Muscle layer of duodenum (tissue), 2 donors: Measurements from ENCODE around the gene CRYGN.

Experiments used
- H3K27ac ChIP-seq: one replicate; pipeline ENCODE4 v1.7.0; 2013; ENCODE audit warnings: mild to moderate bottlenecking, low read length
- H3K27me3 ChIP-seq: one replicate; pipeline ENCODE4 v1.7.0; 2013; ENCODE audit warnings: low read depth, mild to moderate bottlenecking, control low read depth, low read length
- H3K36me3 ChIP-seq, 2 donors: one replicate each; pipeline ENCODE4 v1.7.0; 2013; ENCODE audit warnings: low read length in 2 of 2, control low read depth in 1 of 2, mild to moderate bottlenecking in 1 of 2; ENCODE audit not compliant: insufficient read depth in 2 of 2, control insufficient read depth in 1 of 2
- H3K4me1 ChIP-seq, 2 donors: one replicate each; pipeline ENCODE4 v1.7.0; 2013; ENCODE audit warnings: low read length in 2 of 2, mild to moderate bottlenecking in 2 of 2, control low read depth in 1 of 2, moderate library complexity in 1 of 2; ENCODE audit not compliant: insufficient read depth in 2 of 2, control insufficient read depth in 1 of 2
- H3K4me3 ChIP-seq, 2 donors: one replicate each; pipeline ENCODE4 v1.7.0; 2013; ENCODE audit warnings: low read length in 2 of 2, low read depth in 1 of 2, mild to moderate bottlenecking in 1 of 2
- H3K9me3 ChIP-seq, 2 donors: one replicate each; pipeline ENCODE4 v1.7.0; 2013; ENCODE audit warnings: low read length in 2 of 2, control low read depth in 1 of 2, mild to moderate bottlenecking in 1 of 2; ENCODE audit not compliant: control insufficient read depth in 1 of 2
- donor health status: healthy.

CRYGN gene

GRCh38 chr7:151400626-151401315 is 39.2 kb downstream of the CRYGN start:
- H3K36me3 ChIP-seq: no peaks in the 10 kb centered on the region
- no peaks in the 10 kb centered on the region for H3K9me3 ChIP-seq
- H3K27ac ChIP-seq: no peak overlapping the region
- H3K4me3 ChIP-seq: no peak overlapping the region
- no peaks in the 10 kb centered on the region for H3K4me1 ChIP-seq
- H3K27me3 ChIP-seq: no peaks in the 10 kb centered on the region

- H3K27ac ChIP-seq: no peak overlapping the region
- no peaks in the 10 kb centered on the region for H3K9me3 ChIP-seq
- H3K4me3 ChIP-seq: no peak overlapping the region
- no peaks in the 10 kb centered on the region for H3K27me3 ChIP-seq
- H3K36me3 ChIP-seq: no peaks in the 10 kb centered on the region
- no peaks in the 10 kb centered on the region for H3K4me1 ChIP-seq
Measured at GRCh38 chr7:151399906-151400305, 40.0 kb downstream of the CRYGN start.

- no peaks in the 10 kb centered on the region for H3K4me1 ChIP-seq
- no peaks in the 10 kb centered on the region for H3K9me3 ChIP-seq
- H3K27ac ChIP-seq: no peak overlapping the region
- H3K36me3 ChIP-seq: no peaks in the 10 kb centered on the region
- H3K27me3 ChIP-seq: no peaks in the 10 kb centered on the region
- no peak overlapping the region for H3K4me3 ChIP-seq
Measured at GRCh38 chr7:151399305-151399601, 40.7 kb downstream of the CRYGN start.

GRCh38 chr7:151398446-151399304 is 41.3 kb downstream of the CRYGN start:
- no peaks in the 10 kb centered on the region for H3K27me3 ChIP-seq
- no peak overlapping the region for H3K4me3 ChIP-seq
- H3K27ac ChIP-seq: no peak overlapping the region
- no peaks in the 10 kb centered on the region for H3K4me1 ChIP-seq
- no peaks in the 10 kb centered on the region for H3K9me3 ChIP-seq
- H3K36me3 ChIP-seq: no peaks in the 10 kb centered on the region

- Histone ChIP-seq H3K27me3 (no peaks in the 10 kb centered on the region), H3K4me1 (no peaks in the 10 kb centered on the region)
Measured at GRCh38 chr7:151397026-151397425, 42.9 kb downstream of the CRYGN start.

GRCh38 chr7:151396328-151396970 is 43.5 kb downstream of the CRYGN start:
- Histone ChIP-seq H3K4me1 (no peaks in the 10 kb centered on the region), H3K36me3 (no peaks in the 10 kb centered on the region), H3K27ac (no peak overlapping the region), H3K4me3 (no peak overlapping the region), H3K9me3 (no peaks in the 10 kb centered on the region), H3K27me3 (no peaks in the 10 kb centered on the region)

More at GRCh38 chr7:151397026-151397425, 42.9 kb downstream of the CRYGN start:
- no peaks in the 10 kb centered on the region for H3K9me3 ChIP-seq
- no peak overlapping the region for H3K4me3 ChIP-seq
- no peaks in the 10 kb centered on the region for H3K36me3 ChIP-seq
- H3K27ac ChIP-seq: no peak overlapping the region

GRCh38 chr7:151395036-151395367 is 44.9 kb downstream of the CRYGN start:
- H3K36me3 ChIP-seq: no peaks in the 10 kb centered on the region
- no peaks in the 10 kb centered on the region for H3K4me1 ChIP-seq
- H3K27ac ChIP-seq: no peak overlapping the region
- H3K27me3 ChIP-seq: no peaks in the 10 kb centered on the region
- no peaks in the 10 kb centered on the region for H3K9me3 ChIP-seq
- H3K4me3 ChIP-seq: no peak overlapping the region

- Histone ChIP-seq H3K27me3 (no peaks in the 10 kb centered on the region), H3K36me3 (no peaks in the 10 kb centered on the region)
Measured at GRCh38 chr7:151394076-151395035, 45.6 kb downstream of the CRYGN start.

GRCh38 chr7:151393031-151393977 is 46.6 kb downstream of the CRYGN start:
- no peaks in the 10 kb centered on the region for H3K36me3 ChIP-seq

More at GRCh38 chr7:151394076-151395035, 45.6 kb downstream of the CRYGN start:
- no peaks in the 10 kb centered on the region for H3K9me3 ChIP-seq
- H3K27ac ChIP-seq: no peak overlapping the region
- no peaks in the 10 kb centered on the region for H3K4me1 ChIP-seq
- no peak overlapping the region for H3K4me3 ChIP-seq

GRCh38 chr7:151392426-151392825 is 47.5 kb downstream of the CRYGN start:
- H3K4me3 ChIP-seq: no peak overlapping the region
- H3K36me3 ChIP-seq: no peaks in the 10 kb centered on the region
- no peaks in the 10 kb centered on the region for H3K27me3 ChIP-seq
- no peaks in the 10 kb centered on the region for H3K9me3 ChIP-seq
- H3K27ac ChIP-seq: no peak overlapping the region
- no peaks in the 10 kb centered on the region for H3K4me1 ChIP-seq

More at GRCh38 chr7:151393031-151393977, 46.6 kb downstream of the CRYGN start:
- no peaks in the 10 kb centered on the region for H3K9me3 ChIP-seq
- H3K4me1 ChIP-seq: no peaks in the 10 kb centered on the region
- no peak overlapping the region for H3K27ac ChIP-seq
- no peaks in the 10 kb centered on the region for H3K27me3 ChIP-seq
- no peak overlapping the region for H3K4me3 ChIP-seq
